Neuronal stem cell (in vitro differentiated cells): ENCODE data around the gene DNAH3.

Experiments
- DNase-seq: peaks from one replicate; pipeline ENCODE4 v3.0.0-alpha.2; 2013; ENCODE audit warnings: low spot score
- H2AFZ ChIP-seq: one replicate; pipeline ENCODE4 v1.6.1; 2013; ENCODE audit warnings: mild to moderate bottlenecking, low read length, inconsistent platforms
- H2AK5ac ChIP-seq: 2 replicates; pipeline ENCODE4 v1.6.1; 2013; ENCODE audit warnings: low read depth, mild to moderate bottlenecking, inconsistent platforms, low read length, moderate library complexity, mixed read lengths
- H2BK120ac ChIP-seq: 2 replicates; pipeline ENCODE4 v1.6.1; 2013; ENCODE audit warnings: low read depth, mild to moderate bottlenecking, inconsistent platforms, low read length, moderate library complexity, mixed read lengths
- H2BK12ac ChIP-seq: one replicate; pipeline ENCODE4 v1.6.1; 2013; ENCODE audit warnings: low read length, inconsistent platforms
- H2BK15ac ChIP-seq: 2 replicates; pipeline ENCODE4 v1.6.1; 2013; ENCODE audit warnings: mild to moderate bottlenecking, low read length, inconsistent platforms, mixed read lengths
- H2BK5ac ChIP-seq: one replicate; pipeline ENCODE4 v1.6.1; 2013; ENCODE audit warnings: inconsistent platforms, mild to moderate bottlenecking, low read length, moderate library complexity
- H3K14ac ChIP-seq: one replicate; pipeline ENCODE4 v1.6.1; 2013; ENCODE audit warnings: low read length, inconsistent platforms
- H3K18ac ChIP-seq: 2 replicates; pipeline ENCODE4 v1.6.1; 2013; ENCODE audit warnings: low read length, inconsistent platforms
- H3K23ac ChIP-seq: 2 replicates; pipeline ENCODE4 v1.6.1; 2013; ENCODE audit warnings: low read depth, mild to moderate bottlenecking, mixed read lengths, low read length, inconsistent platforms; ENCODE audit not compliant: poor library complexity
- H3K27ac ChIP-seq: replicated peaks from 3 replicates; pipeline ENCODE4 v1.5.1; 2013; ENCODE audit warnings: low read length, inconsistent platforms
- H3K27me3 ChIP-seq, 3 experiments: 2 replicates each; pipeline ENCODE4 v1.6.1; 2013; ENCODE audit warnings: low read length in 3 of 3, mild to moderate bottlenecking in 2 of 3, inconsistent platforms in 1 of 3, low read depth in 1 of 3, mixed read lengths in 1 of 3, moderate library complexity in 1 of 3; ENCODE audit not compliant: control insufficient read depth in 3 of 3, insufficient read depth in 3 of 3
- H3K36me3 ChIP-seq, 2 donors: replicated peaks in 1 of 2; 2 replicates each; pipeline ENCODE4 v1.6.1; 2013; ENCODE audit warnings: low read length in 2 of 2; ENCODE audit not compliant: control insufficient read depth in 2 of 2, insufficient read depth in 2 of 2
- H3K4ac ChIP-seq: 2 replicates; pipeline ENCODE4 v1.6.1; 2013; ENCODE audit warnings: inconsistent platforms, mild to moderate bottlenecking, low read length, moderate library complexity
- H3K4me1 ChIP-seq, 2 donors: 1 replicate in 1 of 2; 2 replicates in 1 of 2; pipeline ENCODE4 v1.6.1; 2013; ENCODE audit warnings: low read length in 2 of 2, low read depth in 1 of 2; ENCODE audit not compliant: control insufficient read depth in 2 of 2, insufficient read depth in 1 of 2
- H3K4me2 ChIP-seq: one replicate; pipeline ENCODE4 v1.6.1; 2013; ENCODE audit warnings: mild to moderate bottlenecking, low read length, inconsistent platforms; ENCODE audit not compliant: insufficient read depth, poor library complexity, severe bottlenecking
- H3K4me3 ChIP-seq, 2 donors: 2 replicates each; pipeline ENCODE4 v1.5.1; 2013; ENCODE audit warnings: low read length in 2 of 2, mild to moderate bottlenecking in 2 of 2, inconsistent platforms in 1 of 2, moderate library complexity in 1 of 2
- H3K79me1 ChIP-seq: one replicate; pipeline ENCODE4 v1.6.1; 2013; ENCODE audit warnings: low read depth, mild to moderate bottlenecking, inconsistent platforms, low read length, moderate library complexity
- H3K9ac ChIP-seq: one replicate; pipeline ENCODE4 v1.6.1; 2013; ENCODE audit warnings: mild to moderate bottlenecking, low read depth, low read length, inconsistent platforms; ENCODE audit not compliant: poor library complexity
- H3K9me3 ChIP-seq, 2 donors: replicated peaks in 1 of 2; 2 replicates each; pipeline versions ENCODE3 to v1.6.1; 2013; ENCODE audit warnings: low read length in 2 of 2, mild to moderate bottlenecking in 2 of 2, inconsistent platforms in 1 of 2, low read depth in 1 of 2, mixed read lengths in 1 of 2, moderate library complexity in 1 of 2; ENCODE audit not compliant: control insufficient read depth in 2 of 2, insufficient read depth in 1 of 2
- H4K8ac ChIP-seq: one replicate; pipeline ENCODE4 v1.6.1; 2013; ENCODE audit warnings: low read depth, mild to moderate bottlenecking, inconsistent platforms, low read length, moderate library complexity
- H4K91ac ChIP-seq: one replicate; pipeline ENCODE4 v1.6.1; 2013; ENCODE audit warnings: low read length, low read depth, mild to moderate bottlenecking, inconsistent platforms; ENCODE audit not compliant: poor library complexity
- WGBS, 2 donors: extraction: QIAGEN DNeasy Blood & Tissue Kit; methylation state at CpG; one replicate each; pipeline ENCODE4 v1.1.7; 2013; ENCODE audit warnings: missing lambda C conversion rate in 2 of 2, mixed read lengths in 1 of 2; ENCODE audit not compliant: insufficient read length in 2 of 2, insufficient replicate concordance in 1 of 2; ENCODE audit errors: extremely low coverage in 2 of 2; 5-methylcytosine and 5-hydroxymethylcytosine counted together

Gene DNAH3

DNA sequence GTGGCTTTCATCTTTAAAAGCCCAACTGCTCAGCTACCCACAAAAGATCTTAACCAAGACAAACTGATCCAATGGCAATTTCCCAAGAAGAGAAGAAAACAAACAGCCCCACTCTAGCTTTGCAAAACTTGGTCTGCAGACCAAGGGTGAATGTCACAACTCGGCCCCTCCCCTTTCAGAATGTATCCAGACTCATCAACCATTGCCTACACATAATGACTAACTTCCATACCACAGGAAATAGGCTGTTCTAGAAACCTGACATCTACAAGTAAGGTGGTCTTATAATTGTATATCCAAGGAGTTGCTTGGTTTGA lies 266.4 kb downstream of the DNAH3 start:
- Histone ChIP-seq H3K23ac (no peak overlapping the region), H2BK120ac (no peak overlapping the region), H3K27me3 (no peaks in the 10 kb centered on the region), H3K36me3 (peaks cover 0 to 2% of the 10 kb centered on the region in 2 donors), H4K91ac (no peak overlapping the region), H3K79me1 (peaks cover 3% of the 10 kb centered on the region), H3K18ac (no peak overlapping the region), H3K14ac (no peak overlapping the region), H2AFZ (no peak overlapping the region), H3K4me1 (peaks cover 0 to 3% of the 10 kb centered on the region in 2 donors), H2BK12ac (no peak overlapping the region), H3K9me3 (no peaks in the 10 kb centered on the region), H2AK5ac (no peak overlapping the region), H2BK5ac (no peak overlapping the region), H3K9ac (no peak overlapping the region), H4K8ac (no peak overlapping the region), H3K27ac (no peak overlapping the region), H3K4me3 (no peak overlapping the region), H3K4me2 (no peak overlapping the region), H2BK15ac (no peak overlapping the region), H3K4ac (no peak overlapping the region)
- no peak for DNase-seq
- no CpG with 5 or more reads among the region's 1 CpG for WGBS, 2 donors

DNA sequence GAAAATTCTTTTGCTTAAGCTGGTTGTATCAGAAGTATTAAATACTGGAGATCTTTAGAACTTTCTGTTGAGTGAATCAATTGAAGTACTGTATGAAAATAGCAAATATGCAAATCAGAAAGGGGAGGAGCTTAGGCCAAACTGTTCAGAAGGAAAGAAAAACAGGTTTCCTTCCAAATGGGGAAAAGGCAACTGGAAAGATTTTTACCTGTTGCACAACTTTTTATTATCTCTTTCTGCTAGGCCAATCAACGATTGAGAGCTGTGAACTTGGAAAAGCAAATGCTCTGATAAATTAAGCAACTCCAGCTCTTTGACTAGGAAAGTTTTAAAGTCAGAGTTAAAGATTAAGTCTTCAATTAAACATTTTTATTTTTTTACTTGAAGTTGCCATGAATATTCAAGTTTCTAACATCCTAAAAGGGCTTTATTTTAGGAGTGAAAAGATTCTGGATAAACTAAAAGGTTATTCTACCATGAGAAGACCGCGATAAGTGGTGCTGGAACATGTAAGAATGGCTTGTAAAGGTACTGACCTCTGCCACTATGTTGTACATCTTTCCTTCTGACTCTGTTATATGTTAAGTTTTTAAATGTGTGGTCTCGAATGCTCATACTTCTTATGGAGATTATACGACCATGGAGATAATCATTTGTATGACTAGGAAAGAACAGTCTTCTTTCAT lies 266.9 kb downstream of the DNAH3 start:
- H4K8ac ChIP-seq, result no peak overlapping the region
- no peak overlapping the region for H3K18ac ChIP-seq
- no peak overlapping the region for H3K14ac ChIP-seq
- H2AFZ ChIP-seq, result no peak overlapping the region
- no peak overlapping the region for H3K27ac ChIP-seq
- peaks cover 2 to 5% of the 10 kb centered on the region in 2 donors for H3K4me1 ChIP-seq
- no peak overlapping the region for H3K23ac ChIP-seq
- no peak overlapping the region for H3K9ac ChIP-seq
- H2BK12ac ChIP-seq, result no peak overlapping the region
- H3K4me2 ChIP-seq, result no peak overlapping the region
- no peak overlapping the region for H2BK5ac ChIP-seq
- H2BK15ac ChIP-seq, result no peak overlapping the region
- H3K4me3 ChIP-seq, result no peak overlapping the region
- H3K36me3 ChIP-seq, result peaks cover 0 to 2% of the 10 kb centered on the region in 2 donors
- WGBS, 2 donors, result no CpG with 5 or more reads among the region's 5 CpGs
- DNase-seq, result no peak
- no peak overlapping the region for H3K4ac ChIP-seq
- H3K9me3 ChIP-seq, result no peaks in the 10 kb centered on the region
- peaks cover 3% of the 10 kb centered on the region for H3K79me1 ChIP-seq
- no peak overlapping the region for H2BK120ac ChIP-seq
- H2AK5ac ChIP-seq, result no peak overlapping the region
- H4K91ac ChIP-seq, result no peak overlapping the region
- no peaks in the 10 kb centered on the region for H3K27me3 ChIP-seq
